Ovary (tissue), 9 donors: Measurements from ENCODE around the gene PPM1H. TPM values are rescaled to one million over a fixed set of nuclear protein-coding genes. Genes with fewer than 3 reads are reported as not detected.

Experiments
- DNase-seq, 5 donors: peaks; one replicate each; pipeline ENCODE4 v3.0.0-alpha.2; 2019 to 2020
- H3K27ac ChIP-seq, 2 donors: fragments of 200-600 bp; one replicate each; pipeline versions ENCODE4 v1.5.1 to v1.8.0; 2019 to 2022
- H3K27me3 ChIP-seq: fragments of 200-600 bp; one replicate; pipeline ENCODE4 v1.8.0; 2022
- H3K36me3 ChIP-seq: fragments of 200-600 bp; sonication (generic); one replicate; pipeline ENCODE4 v1.5.1; 2019
- H3K4me1 ChIP-seq: one replicate; pipeline ENCODE4 v1.8.1; 2013; ENCODE audit warnings: mild to moderate bottlenecking, moderate library complexity; ENCODE audit not compliant: insufficient read depth
- H3K4me3 ChIP-seq: fragments of 200-600 bp; sonication (generic); one replicate; pipeline ENCODE4 v1.5.1; 2017
- H3K9me3 ChIP-seq, 2 donors: fragments of 200-600 bp in 1 of 2; sonication (generic) in 1 of 2; one replicate each; pipeline versions ENCODE4 v1.5.1 to v1.8.1; 2013 to 2019; ENCODE audit warnings: mild to moderate bottlenecking in 1 of 2, moderate library complexity in 1 of 2
- CTCF ChIP-seq, 3 donors: fragments of 450-650 bp in 2 of 3; fragments of 200-600 bp in 1 of 3; IDR thresholded peaks; one replicate each; pipeline versions ENCODE4 v1.5.1 to v1.8.0; 2016 to 2022; ENCODE audit warnings: antibody characterized with exemption in 3 of 3, mild to moderate bottlenecking in 1 of 3
- EP300 ChIP-seq: sonication (generic); formaldehyde crosslinking; IDR thresholded peaks from one replicate; pipeline ENCODE4 v1.6.1; 2017; ENCODE audit warnings: antibody characterized with exemption
- POLR2A ChIP-seq: fragments of 450-650 bp; IDR thresholded peaks from one replicate; pipeline ENCODE4 v1.6.1; 2017; ENCODE audit warnings: antibody characterized with exemption, mild to moderate bottlenecking, moderate library complexity
- WGBS, 3 donors: extraction: QIAGEN DNeasy Blood & Tissue Kit in 1 of 3; methylation state at CpG; one replicate each; pipeline versions ENCODE4 v1.1.5 to v1.1.7; 2013 to 2017; 5-methylcytosine and 5-hydroxymethylcytosine counted together
- intact Hi-C, 4 donors: fragments of 100-400 bp; cut with DNase I; formaldehyde crosslinking; loops; one replicate each; pipeline versions ENCODE4 v1.11.0 to v1.15.1; 2022 to 2023
- polyA plus RNA-seq, 2 donors: library from polyadenylated mRNA; stranded (reverse); fragments of 200-250 nt in 1 of 2; fragments of 350-450 nt in 1 of 2; fragmentation: Illumina TruSeq in 1 of 2; extraction: RNeasy Lipid Tissue Mini Kit (QIAGEN cat#74804) in 1 of 2; gene quantifications; one replicate each; pipeline ENCODE4 v1.2.3, GENCODE V29; 2013 to 2014
- total RNA-seq, 7 donors: library from RNA; depleted of rRNA in 2 of 7; stranded (reverse); fragments of >200 nt in 2 of 7; fragmentation: NEBNext Ultra II Directional in 3 of 7; extraction: Animal tissue kit (Norgen Biotek cat#: 25700) in 3 of 7; gene quantifications; one replicate each; pipeline versions ENCODE4 v1.1.0 to v1.2.4, GENCODE V29; 2016 to 2023
- donor health status: DM: no; HTN: no; CAD: no; lungs with moderate emphysema.
- donor health status: DM: no; HTN: no; CAD: no.
- donor health status: Bipolar disorder and iron deficiency.
- donor health status: DM: yes; HTN: yes; CAD: no.
- donor health status: DM: no; HTN: no; CAD: no.
- donor health status: DM: yes; HTN: yes; CAD: no.

PPM1H gene
- total and polyA plus RNA-seq, 9 donors, result 1.6 to 45.4 (median 12.0) TPM

GRCh38 chr12:62907561-62907960, 27.4 kb downstream of the PPM1H start:
- Histone ChIP-seq H3K27ac (no peak overlapping the region), H3K4me1 (no peaks in the 10 kb centered on the region), H3K9me3 (no peaks in the 10 kb centered on the region), H3K36me3 (no peaks in the 10 kb centered on the region), H3K4me3 (no peak overlapping the region), H3K27me3 (no peaks in the 10 kb centered on the region)
- TF ChIP-seq CTCF (IDR thresholded peaks at IDR 0.05) (no peak), POLR2A (no peak), EP300 (no peak)
- intact Hi-C loops, result no loop called here
- DNase-seq, result no peak
- 48 to 56% (median 56%) methylated on average over 2 of the region's 2 CpGs for WGBS, 3 donors

- DNase-seq, result no peak
- Histone ChIP-seq H3K4me1 (no peaks in the 10 kb centered on the region), H3K36me3 (no peaks in the 10 kb centered on the region), H3K9me3 (no peaks in the 10 kb centered on the region), H3K27ac (no peak overlapping the region), H3K4me3 (no peak overlapping the region), H3K27me3 (no peaks in the 10 kb centered on the region)
- WGBS, 3 donors, result 76 to 88% (median 85%) methylated on average over 1 of the region's 1 CpG
- TF ChIP-seq POLR2A, result no peak
- TF ChIP-seq EP300, result no peak
- no peak for TF ChIP-seq CTCF (IDR thresholded peaks at IDR 0.05)
- intact Hi-C loops, result no loop called here
Observed at GRCh38 chr12:62907078-62907477, 27.9 kb downstream of the PPM1H start.

GRCh38 chr12:62903151-62903550, 31.8 kb downstream of the PPM1H start:
- H3K27ac ChIP-seq, result no peak overlapping the region
- no peak overlapping the region for H3K4me3 ChIP-seq
- H3K4me1 ChIP-seq, result peaks cover 1% of the 10 kb centered on the region
- TF ChIP-seq CTCF (IDR thresholded peaks at IDR 0.05) (no peak), POLR2A (no peak), EP300 (no peak)
- H3K36me3 ChIP-seq, result no peaks in the 10 kb centered on the region
- WGBS, 3 donors, result 71 to 75% (median 71%) methylated on average over 4 of the region's 4 CpGs
- no peaks in the 10 kb centered on the region for H3K9me3 ChIP-seq
- intact Hi-C loops, result no loop called here
- DNase-seq, result no peak
- no peaks in the 10 kb centered on the region for H3K27me3 ChIP-seq

GRCh38 chr12:62900686-62901272, 34.2 kb downstream of the PPM1H start:
- Histone ChIP-seq H3K4me1 (peaks cover 1% of the 10 kb centered on the region), H3K27ac (no peak overlapping the region), H3K27me3 (no peaks in the 10 kb centered on the region), H3K36me3 (no peaks in the 10 kb centered on the region), H3K9me3 (no peaks in the 10 kb centered on the region), H3K4me3 (no peak overlapping the region)
- intact Hi-C loops, result no loop called here
- 48 to 63% (median 56%) methylated on average over 4 of the region's 4 CpGs for WGBS, 3 donors
- TF ChIP-seq POLR2A (no peak), EP300 (no peak), CTCF (IDR thresholded peaks at IDR 0.05) (no peak)
- no peak for DNase-seq
